Prostate gland (tissue), 2 donors: ENCODE data around the gene TMEM14B. TPM values are rescaled to one million over a fixed set of nuclear protein-coding genes. Genes with fewer than 3 reads are reported as not detected.
"Not testable (repeated sequence)": the region's sequence is repeated elsewhere in the genome, so short reads cannot be mapped to it uniquely, and the experiment has no call there.

Experiments
- DNase-seq: peaks from one replicate; pipeline ENCODE4 v3.0.0-alpha.2; 2019; ENCODE audit warnings: low spot score
- H3K27ac ChIP-seq, 2 donors: fragments of 200-600 bp; sonication (generic); 2 replicates each; pipeline ENCODE4 v1.5.1; 2017 to 2019
- H3K27me3 ChIP-seq: fragments of 200-600 bp; sonication (generic); replicated peaks from 2 replicates; pipeline ENCODE4 v1.5.1; 2019; ENCODE audit not compliant: insufficient read depth
- H3K36me3 ChIP-seq, 2 donors: fragments of 200-600 bp; sonication (generic); 1 replicate in 1 of 2; 2 replicates in 1 of 2; pipeline versions ENCODE4 v1.5.1 to v1.8.1; 2017 to 2019
- H3K4me1 ChIP-seq: fragments of 200-600 bp; sonication (generic); replicated peaks from 2 replicates; pipeline ENCODE4 v1.5.1; 2019
- H3K4me3 ChIP-seq, 2 donors: fragments of 200-600 bp; sonication (generic); 2 replicates each; pipeline ENCODE4 v1.5.1; 2017 to 2019
- H3K9me3 ChIP-seq: fragments of 200-600 bp; sonication (generic); 2 replicates; pipeline ENCODE4 v1.5.1; 2017
- CTCF ChIP-seq, 4 experiments: fragments of 200-600 bp in 2 of 4; fragments of 450-650 bp in 2 of 4; sonication (generic) in 2 of 4; IDR thresholded peaks; 1 replicate in 3 of 4; 2 replicates in 1 of 4; pipeline ENCODE4 v1.5.1; 2016 to 2019; ENCODE audit warnings: antibody characterized with exemption in 4 of 4, mild to moderate bottlenecking in 2 of 4, moderate library complexity in 2 of 4
- POLR2A ChIP-seq: fragments of 450-650 bp; IDR thresholded peaks from one replicate; pipeline ENCODE4 v1.6.1; 2016; ENCODE audit warnings: antibody characterized with exemption, mild to moderate bottlenecking
- POLR2AphosphoS5 ChIP-seq: sonication (generic); formaldehyde crosslinking; IDR thresholded peaks from one replicate; pipeline ENCODE4 v1.6.1; 2017; ENCODE audit warnings: antibody characterized with exemption
- WGBS: methylation state at CpG from one replicate; pipeline ENCODE4 v1.1.5; 2018; 5-methylcytosine and 5-hydroxymethylcytosine counted together
- intact Hi-C: fragments of 100-400 bp; cut with DNase I; formaldehyde crosslinking; loops from one replicate; pipeline ENCODE4 v1.14.2; 2022
- total RNA-seq, 2 donors: library from RNA; depleted of rRNA; stranded (reverse); fragments of >200 nt; gene quantifications; one replicate each; pipeline ENCODE4 v1.1.0, GENCODE V29; 2016

TMEM14B gene
- 100 to 1,000 TPM in 1 of 2 donors, 10 to 100 TPM in 1; 81.1 to 165 TPM for total RNA-seq

GRCh38 chr6:10747251-10747972 lies at the start of gene TMEM14B:
TMEM14B (plus strand) TSS chr6:10747805; CDS start chr6:10749246, 1,441 bp downstream.
- intact Hi-C loops: loop anchor here (2.0 to 10.0 kb wide), 2 partner anchors 25 to 233 kb away; partner anchors contain the start of gene TMEM14C
- H3K4me3 ChIP-seq: peak within 1 kb of the TSS; percentile 55 to 64
- TF ChIP-seq CTCF (IDR thresholded peaks at IDR 0.05): peak in 2 of 4 experiments; percentile 13 to 21
- TF ChIP-seq POLR2A: peak; percentile 79
- peak; percentile 98 for TF ChIP-seq POLR2AphosphoS5
- peaks cover 14% of the 10 kb centered on the region for H3K4me1 ChIP-seq
- H3K36me3 ChIP-seq: no peaks in the 10 kb centered on the region
- WGBS: under 1% methylated on average over 50 of the region's 52 CpGs
- peak; percentile 100 for DNase-seq
- peak within 1 kb of the TSS; percentile 74 to 80 for H3K27ac ChIP-seq
- H3K9me3 ChIP-seq: no peaks in the 10 kb centered on the region
- H3K27me3 ChIP-seq: no peaks in the 10 kb centered on the region

GRCh38 chr6:10713962-10714361 lies 33.6 kb upstream of the TMEM14B start:
- no peak for DNase-seq
- Histone ChIP-seq H3K36me3 (no peaks in the 10 kb centered on the region), H3K9me3 (no peaks in the 10 kb centered on the region), H3K27me3 (no peaks in the 10 kb centered on the region), H3K27ac (no peak overlapping the region), H3K4me1 (no peaks in the 10 kb centered on the region), H3K4me3 (no peak overlapping the region)
- TF ChIP-seq POLR2A: no peak
- TF ChIP-seq CTCF (IDR thresholded peaks at IDR 0.05): no peak
- TF ChIP-seq POLR2AphosphoS5: no peak
- intact Hi-C loops: no loop called here
- WGBS: 82% methylated on average over 8 of the region's 8 CpGs

GRCh38 chr6:10719296-10719963 lies 28.2 kb upstream of the TMEM14B start:
- TF ChIP-seq POLR2A: no peak
- H3K4me3 ChIP-seq: peak overlapping the region; percentile 45 to 46
- 75% methylated on average over 8 of the region's 8 CpGs for WGBS
- no peaks in the 10 kb centered on the region for H3K27me3 ChIP-seq
- intact Hi-C loops: no loop called here
- no peaks in the 10 kb centered on the region for H3K36me3 ChIP-seq
- no peak for DNase-seq
- no peak overlapping the region for H3K27ac ChIP-seq
- no peaks in the 10 kb centered on the region for H3K9me3 ChIP-seq
- peaks cover 6% of the 10 kb centered on the region for H3K4me1 ChIP-seq

GRCh38 chr6:10719964-10720264 lies 27.7 kb upstream of the TMEM14B start:
- WGBS: 40% methylated on average over 20 of the region's 21 CpGs
- Histone ChIP-seq H3K27me3 (no peaks in the 10 kb centered on the region), H3K9me3 (no peaks in the 10 kb centered on the region), H3K4me1 (peaks cover 8% of the 10 kb centered on the region), H3K4me3 (peak overlapping the region; percentile 45 to 46), H3K27ac (peak overlapping the region; percentile 68 to 79), H3K36me3 (no peaks in the 10 kb centered on the region)
- intact Hi-C loops: no loop called here
- TF ChIP-seq POLR2A (no peak), CTCF (IDR thresholded peaks at IDR 0.05) (no peak), POLR2AphosphoS5 (no peak)
- DNase-seq: no peak

- intact Hi-C loops: no loop called here
- no peaks in the 10 kb centered on the region for H3K36me3 ChIP-seq
- peak overlapping the region; percentile 45 to 46 for H3K4me3 ChIP-seq
- 46% methylated on average over 45 of the region's 49 CpGs for WGBS
- no peaks in the 10 kb centered on the region for H3K27me3 ChIP-seq
- TF ChIP-seq POLR2A (no peak), POLR2AphosphoS5 (no peak), CTCF (IDR thresholded peaks at IDR 0.05) (no peak)
- H3K9me3 ChIP-seq: no peaks in the 10 kb centered on the region
- no peak for DNase-seq
- H3K4me1 ChIP-seq: peaks cover 8% of the 10 kb centered on the region
- H3K27ac ChIP-seq: peak overlapping the region; percentile 68 to 79
Observed at GRCh38 chr6:10720265-10720959, 27.2 kb upstream of the TMEM14B start.

GRCh38 chr6:10720960-10721849 lies 26.4 kb upstream of the TMEM14B start:
- Histone ChIP-seq H3K4me3 (peak overlapping the region; percentile 45 to 46), H3K27ac (peak overlapping the region; percentile 68 to 79)
- H3K27me3 ChIP-seq, H3K9me3 ChIP-seq, DNase-seq, intact Hi-C loops, H3K4me1 ChIP-seq, H3K36me3 ChIP-seq: not testable (repeated sequence)
- WGBS: 89% methylated on average over 17 of the region's 17 CpGs
